ENCODE data around the gene LCNL1. TPM values are rescaled to one million over a fixed set of nuclear protein-coding genes. Genes with fewer than 3 reads are reported as not detected.

Gene LCNL1
- total and polyA plus RNA-seq, 2 experiments from 2014 or later = 0.36 TPM; not detected in 1

- no peaks in the 10 kb centered on the region for H3K4me1 ChIP-seq (ENCODE audit: low read depth)
- no peaks in the 10 kb centered on the region for H3K9me3 ChIP-seq (ENCODE audit: low read depth)
- H3K27me3 ChIP-seq = no peaks in the 10 kb centered on the region
- H3K27ac ChIP-seq = no peak overlapping the region
- no peak for TF ChIP-seq CTCF (IDR thresholded peaks at IDR 0.05; ENCODE audit: low read depth, low read length)
- H3K4me3 ChIP-seq = no peak overlapping the region
- no peaks in the 10 kb centered on the region for H3K36me3 ChIP-seq
- no peak for DNase-seq (ENCODE audit: low read depth in 1 of 2, low spot score in 1 of 2)
Measured at GRCh38 chr9:136960212-136960937, 22.4 kb upstream of the LCNL1 start.

GRCh38 chr9:136960938-136961275 lies 21.9 kb upstream of the LCNL1 start:
- no peaks in the 10 kb centered on the region for H3K27me3 ChIP-seq
- no peak for TF ChIP-seq CTCF (IDR thresholded peaks at IDR 0.05; ENCODE audit: low read depth, low read length)
- no peaks in the 10 kb centered on the region for H3K4me1 ChIP-seq (ENCODE audit: low read depth)
- no peak overlapping the region for H3K4me3 ChIP-seq
- no peaks in the 10 kb centered on the region for H3K36me3 ChIP-seq
- DNase-seq (ENCODE audit: low read depth in 1 of 2, low spot score in 1 of 2) = no peak
- no peaks in the 10 kb centered on the region for H3K9me3 ChIP-seq (ENCODE audit: low read depth)
- no peak overlapping the region for H3K27ac ChIP-seq

- H3K36me3 ChIP-seq = no peaks in the 10 kb centered on the region
- TF ChIP-seq CTCF (IDR thresholded peaks at IDR 0.05; ENCODE audit: low read depth, low read length) = no peak
- DNase-seq (ENCODE audit: low read depth in 1 of 2, low spot score in 1 of 2) = peak in 1 of 2 donors; percentile 26
- H3K4me3 ChIP-seq = no peak overlapping the region
- no peaks in the 10 kb centered on the region for H3K27me3 ChIP-seq
- no peaks in the 10 kb centered on the region for H3K9me3 ChIP-seq (ENCODE audit: low read depth)
- peaks cover 4% of the 10 kb centered on the region for H3K4me1 ChIP-seq (ENCODE audit: low read depth)
- no peak overlapping the region for H3K27ac ChIP-seq
Measured at GRCh38 chr9:136961279-136962065, 21.3 kb upstream of the LCNL1 start.

- Histone ChIP-seq H3K36me3 (no peaks in the 10 kb centered on the region), H3K27me3 (no peaks in the 10 kb centered on the region), H3K9me3 (ENCODE audit: low read depth) (no peaks in the 10 kb centered on the region), H3K4me3 (no peak overlapping the region), H3K27ac (no peak overlapping the region), H3K4me1 (ENCODE audit: low read depth) (peaks cover 4% of the 10 kb centered on the region)
- no peak for DNase-seq (ENCODE audit: low read depth in 1 of 2, low spot score in 1 of 2)
- no peak for TF ChIP-seq CTCF (IDR thresholded peaks at IDR 0.05; ENCODE audit: low read depth, low read length)
Measured at GRCh38 chr9:136962163-136962562, 20.6 kb upstream of the LCNL1 start.

GRCh38 chr9:136962701-136963248 lies 20.0 kb upstream of the LCNL1 start:
- Histone ChIP-seq H3K27ac (no peak overlapping the region), H3K4me3 (no peak overlapping the region), H3K36me3 (no peaks in the 10 kb centered on the region), H3K4me1 (ENCODE audit: low read depth) (peaks cover 4% of the 10 kb centered on the region), H3K27me3 (no peaks in the 10 kb centered on the region), H3K9me3 (ENCODE audit: low read depth) (no peaks in the 10 kb centered on the region)
- TF ChIP-seq CTCF (IDR thresholded peaks at IDR 0.05; ENCODE audit: low read depth, low read length) = no peak
- DNase-seq (ENCODE audit: low read depth in 1 of 2, low spot score in 1 of 2) = no peak

Measured in cardiac muscle cell (in vitro differentiated cells and primary cell).